Measurements from ENCODE around the gene DMXL1.

The DMXL1 gene

DNA sequence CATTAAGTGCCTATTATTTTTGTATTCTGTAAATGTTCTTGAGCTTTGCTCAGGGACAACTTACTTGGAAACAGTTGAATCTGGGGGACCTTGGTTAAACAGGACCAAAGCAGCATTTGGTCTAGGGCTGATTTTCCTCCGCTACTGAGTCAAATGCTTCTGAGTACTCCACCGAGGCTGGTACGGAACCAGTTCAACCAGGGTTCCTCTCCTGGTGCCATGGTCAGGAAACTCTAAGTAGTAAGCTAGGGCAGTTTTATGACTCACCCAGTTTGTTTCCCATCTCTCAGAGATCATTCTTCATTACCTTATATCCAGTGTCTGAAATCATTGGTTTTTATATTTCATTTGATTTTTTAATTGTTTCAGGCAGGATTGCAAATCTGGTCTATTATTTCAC is 173.0 kb downstream of the DMXL1 start:
- Histone ChIP-seq H4K20me1 (ENCODE audit: insufficient read depth, low read length) (no peaks in the 10 kb centered on the region), H3K4me2 (ENCODE audit: insufficient read depth, low read length) (no peak overlapping the region), H3K27ac (ENCODE audit: low read length) (no peak overlapping the region), H3K79me2 (ENCODE audit: insufficient read depth, low read length) (no peaks in the 10 kb centered on the region), H3K4me3 (ENCODE audit: low read depth in 1 of 2, low read length in 2 of 2) (no peak overlapping the region), H3K27me3 (ENCODE audit: insufficient read depth, low read length, poor library complexity) (no peaks in the 10 kb centered on the region), H3K9ac (ENCODE audit: low read depth, low read length) (no peak overlapping the region), H2AFZ (ENCODE audit: low read depth, low read length) (no peak overlapping the region), H3K36me3 (ENCODE audit: insufficient read depth, low read length) (peaks cover 15% of the 10 kb centered on the region; the same call in 1 of the 2 replicates), H3K4me1 (ENCODE audit: insufficient read depth, low read length) (no peaks in the 10 kb centered on the region), H3K9me3 (ENCODE audit: insufficient read depth, low read length, severe bottlenecking) (no peaks in the 10 kb centered on the region)
- DNase-seq (no peak), ATAC-seq (ENCODE audit: insufficient read depth, low read depth) (no peak)
- no peak for TF ChIP-seq EZH2 (IDR thresholded peaks at IDR 0.05; ENCODE audit: borderline replicate concordance, low read depth, low read length, severe bottlenecking)
- TF ChIP-seq, protein P1, sequence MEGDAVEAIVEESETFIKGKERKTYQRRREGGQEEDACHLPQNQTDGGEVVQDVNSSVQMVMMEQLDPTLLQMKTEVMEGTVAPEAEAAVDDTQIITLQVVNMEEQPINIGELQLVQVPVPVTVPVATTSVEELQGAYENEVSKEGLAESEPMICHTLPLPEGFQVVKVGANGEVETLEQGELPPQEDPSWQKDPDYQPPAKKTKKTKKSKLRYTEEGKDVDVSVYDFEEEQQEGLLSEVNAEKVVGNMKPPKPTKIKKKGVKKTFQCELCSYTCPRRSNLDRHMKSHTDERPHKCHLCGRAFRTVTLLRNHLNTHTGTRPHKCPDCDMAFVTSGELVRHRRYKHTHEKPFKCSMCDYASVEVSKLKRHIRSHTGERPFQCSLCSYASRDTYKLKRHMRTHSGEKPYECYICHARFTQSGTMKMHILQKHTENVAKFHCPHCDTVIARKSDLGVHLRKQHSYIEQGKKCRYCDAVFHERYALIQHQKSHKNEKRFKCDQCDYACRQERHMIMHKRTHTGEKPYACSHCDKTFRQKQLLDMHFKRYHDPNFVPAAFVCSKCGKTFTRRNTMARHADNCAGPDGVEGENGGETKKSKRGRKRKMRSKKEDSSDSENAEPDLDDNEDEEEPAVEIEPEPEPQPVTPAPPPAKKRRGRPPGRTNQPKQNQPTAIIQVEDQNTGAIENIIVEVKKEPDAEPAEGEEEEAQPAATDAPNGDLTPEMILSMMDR (IDR thresholded peaks at IDR 0.05; ENCODE audit: borderline replicate concordance, extremely low read depth, low read length, poor library complexity, severe bottlenecking) = no peak

DNA sequence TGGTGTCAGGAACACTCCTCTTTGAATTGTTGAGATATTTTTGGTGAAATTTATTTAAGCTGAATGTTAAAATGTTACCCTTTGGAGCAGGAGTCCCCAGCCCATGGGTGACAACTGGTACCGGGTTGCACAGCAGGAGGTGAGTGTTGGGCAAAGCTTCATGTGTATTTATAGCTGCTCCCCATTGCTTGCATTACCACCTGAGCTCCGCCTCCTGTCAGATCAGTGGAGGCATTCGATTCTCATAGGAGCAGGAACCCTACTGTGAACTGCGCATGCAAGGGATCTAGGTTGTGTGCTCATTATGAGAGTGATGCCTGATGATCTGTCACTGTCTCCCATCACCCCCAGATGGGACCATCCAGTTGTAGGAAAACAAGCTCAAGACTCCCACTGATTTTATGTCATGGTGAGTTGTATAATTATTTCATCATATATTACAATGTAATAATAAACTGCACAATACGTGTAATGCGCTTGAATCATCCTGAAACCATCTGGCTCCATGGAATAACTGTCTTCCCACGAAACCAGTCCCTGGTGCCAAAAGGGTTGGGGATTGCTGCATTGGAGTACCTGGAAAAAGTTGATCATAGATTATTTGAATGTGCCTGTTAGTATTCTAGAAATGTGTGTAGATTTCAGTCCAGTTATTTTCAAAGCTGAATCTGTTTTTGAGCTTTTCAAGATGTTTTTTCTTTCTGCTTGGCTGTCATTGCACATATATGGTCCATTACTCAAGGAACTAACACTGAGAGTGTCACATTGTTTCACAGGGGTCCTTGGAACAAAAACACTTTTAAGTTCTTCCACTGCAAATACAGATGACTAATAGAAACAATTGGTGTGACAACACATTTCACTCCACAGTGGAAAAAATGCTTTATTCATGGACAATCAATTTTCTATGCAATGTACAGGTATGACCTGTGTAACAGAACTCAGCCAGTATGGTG is 180.3 kb downstream of the DMXL1 start:
- TF ChIP-seq, protein P1 (IDR thresholded peaks at IDR 0.05; ENCODE audit: borderline replicate concordance, extremely low read depth, low read length, poor library complexity, severe bottlenecking) = no peak
- no peak for TF ChIP-seq EZH2 (IDR thresholded peaks at IDR 0.05; ENCODE audit: borderline replicate concordance, low read depth, low read length, severe bottlenecking)
- Histone ChIP-seq H3K36me3 (ENCODE audit: insufficient read depth, low read length) (peaks cover 7% of the 10 kb centered on the region; the same call in 1 of the 2 replicates), H2AFZ (ENCODE audit: low read depth, low read length) (no peak overlapping the region), H3K4me2 (ENCODE audit: insufficient read depth, low read length) (no peak overlapping the region), H3K27me3 (ENCODE audit: insufficient read depth, low read length, poor library complexity) (no peaks in the 10 kb centered on the region), H3K9me3 (ENCODE audit: insufficient read depth, low read length, severe bottlenecking) (peaks cover 2% of the 10 kb centered on the region), H3K4me3 (ENCODE audit: low read depth in 1 of 2, low read length in 2 of 2) (no peak overlapping the region), H3K79me2 (ENCODE audit: insufficient read depth, low read length) (no peaks in the 10 kb centered on the region), H4K20me1 (ENCODE audit: insufficient read depth, low read length) (no peaks in the 10 kb centered on the region), H3K4me1 (ENCODE audit: insufficient read depth, low read length) (no peaks in the 10 kb centered on the region), H3K27ac (ENCODE audit: low read length) (no peak overlapping the region), H3K9ac (ENCODE audit: low read depth, low read length) (no peak overlapping the region)
- DNase-seq = no peak
- no peak for ATAC-seq (ENCODE audit: insufficient read depth, low read depth)

DNA sequence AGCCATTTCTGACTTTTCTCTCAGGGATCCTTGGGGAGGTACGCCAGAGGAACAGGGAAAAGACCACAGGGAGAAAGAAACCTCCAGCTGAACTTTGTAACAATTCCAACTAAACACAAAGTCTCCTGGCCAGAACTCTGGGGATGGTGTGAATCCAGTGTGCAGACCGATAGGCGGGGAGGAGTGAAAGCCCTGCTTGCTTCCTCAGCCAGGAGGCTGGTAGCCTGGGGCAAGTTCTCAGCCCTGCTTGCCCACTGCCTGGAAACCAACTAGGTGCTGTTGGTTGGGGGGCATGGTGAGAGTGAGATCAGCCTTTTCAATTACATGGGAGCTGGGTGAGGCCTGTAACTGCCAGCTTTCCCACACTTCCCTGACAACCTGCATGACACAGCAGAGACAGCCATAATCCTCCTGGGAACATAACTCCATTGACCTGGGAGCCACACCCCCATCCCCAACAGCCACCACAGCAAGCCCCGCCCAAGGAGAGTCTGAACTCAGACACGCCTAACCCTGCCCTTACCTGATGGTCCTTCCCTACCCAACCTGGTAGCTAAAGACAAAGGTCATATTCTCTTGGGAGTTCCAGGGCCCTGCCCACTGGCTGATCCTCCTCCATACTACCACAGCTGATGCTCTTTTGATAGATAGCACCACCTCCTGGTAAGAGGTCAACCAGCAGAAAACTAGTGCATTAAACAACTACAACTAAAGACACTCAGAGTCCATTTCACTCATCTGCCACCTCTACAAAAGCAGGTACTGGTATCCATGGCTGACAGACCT is 184.9 kb downstream of the DMXL1 start:
- H3K36me3 ChIP-seq (ENCODE audit: insufficient read depth, low read length) = peaks cover 7% of the 10 kb centered on the region; the same call in 1 of the 2 replicates
- ATAC-seq (ENCODE audit: insufficient read depth, low read depth) (peak; percentile 27; the same call in 1 of the 3 replicates), DNase-seq (no peak)
- TF ChIP-seq, protein P1 (IDR thresholded peaks at IDR 0.05; ENCODE audit: borderline replicate concordance, extremely low read depth, low read length, poor library complexity, severe bottlenecking) = peak; percentile 41
- no peak for TF ChIP-seq EZH2 (IDR thresholded peaks at IDR 0.05; ENCODE audit: borderline replicate concordance, low read depth, low read length, severe bottlenecking)
- H3K9me3 ChIP-seq (ENCODE audit: insufficient read depth, low read length, severe bottlenecking) = peaks cover 14% of the 10 kb centered on the region
- no peaks in the 10 kb centered on the region for H4K20me1 ChIP-seq (ENCODE audit: insufficient read depth, low read length)
- no peak overlapping the region for H3K4me3 ChIP-seq (ENCODE audit: low read depth in 1 of 2, low read length in 2 of 2)
- H3K27ac ChIP-seq (ENCODE audit: low read length) = no peak overlapping the region
- no peaks in the 10 kb centered on the region for H3K79me2 ChIP-seq (ENCODE audit: insufficient read depth, low read length)
- no peak overlapping the region for H3K9ac ChIP-seq (ENCODE audit: low read depth, low read length)
- H3K4me2 ChIP-seq (ENCODE audit: insufficient read depth, low read length) = no peak overlapping the region
- H3K4me1 ChIP-seq (ENCODE audit: insufficient read depth, low read length) = no peaks in the 10 kb centered on the region
- no peak overlapping the region for H2AFZ ChIP-seq (ENCODE audit: low read depth, low read length)
- no peaks in the 10 kb centered on the region for H3K27me3 ChIP-seq (ENCODE audit: insufficient read depth, low read length, poor library complexity)
